GM12878 (cell line): ENCODE data around the gene MRPL42. TPM values are rescaled to one million over a fixed set of nuclear protein-coding genes. Genes with fewer than 3 reads are reported as not detected.

Experiments used
- ATAC-seq: fragments of 200-7000 bp; cut with Tn5 transposase; 3 replicates; pipeline ENCODE4 v1.9.1; 2020; ENCODE audit warnings: mild to moderate bottlenecking, moderate library complexity
- BruUV-seq: library from RNA; stranded (reverse); fragments of 400-500 nt; replicated peaks from 2 replicates; lab custom pipeline; 2021; lab: Mats Ljungman, UMichigan
- CTCF ChIA-PET: fragments of 300-600 bp; sonication (Branson Sonifier 250); formaldehyde crosslinking; extraction: SDS; loops from one replicate; lab custom pipeline; 2021; ENCODE audit warnings: inconsistent platforms; lab: Yijun Ruan, JAX
- POLR2A ChIA-PET: fragments of 350-600 bp; formaldehyde crosslinking; extraction: SDS; loops from one replicate; lab custom pipeline; 2021; ENCODE audit warnings: inconsistent platforms; lab: Charles Lee
- RAD21 ChIA-PET: fragments of 300-600 bp; sonication (Branson Sonifier 250); formaldehyde crosslinking; loops from one replicate; lab custom pipeline; 2023; ENCODE audit warnings: antibody characterized with exemption; ENCODE audit not compliant: unreplicated experiment; lab: Charles Lee
- SMC1A ChIA-PET: fragments of 300-600 bp; sonication (Branson Sonifier 250); formaldehyde crosslinking; loops from one replicate; lab custom pipeline; 2023; ENCODE audit not compliant: unreplicated experiment, uncharacterized antibody; lab: Charles Lee
- DNase-seq: peaks from one replicate; pipeline ENCODE4 v3.0.0-alpha.2; 2011; ENCODE audit warnings: low read depth, low spot score
- FAIRE-seq: peaks from 3 replicates; lab custom pipeline; 2011; peaks lifted over from hg19 to GRCh38; lab: Jason Lieb, UNC
- H2AFZ ChIP-seq: 2 replicates; pipeline ENCODE4 v1.6.0; 2011; ENCODE audit warnings: low read depth, low read length, control low read depth; ENCODE audit not compliant: control insufficient read depth
- H3K27ac ChIP-seq: 2 replicates; pipeline ENCODE4 v1.5.1; 2011; ENCODE audit warnings: control low read depth; ENCODE audit not compliant: control insufficient read depth, insufficient read depth
- H3K27me3 ChIP-seq, 2 experiments: replicated peaks in 1 of 2; 2 replicates each; pipeline versions ENCODE4 v1.6.0 to v1.6.1; 2011; ENCODE audit warnings: low read length in 1 of 2; ENCODE audit not compliant: control insufficient read depth in 2 of 2, insufficient read depth in 2 of 2
- H3K36me3 ChIP-seq, 2 experiments: 2 replicates each; pipeline ENCODE4 v1.5.1; 2011; ENCODE audit warnings: low read length in 1 of 2; ENCODE audit not compliant: control insufficient read depth in 2 of 2, insufficient read depth in 2 of 2
- H3K4me1 ChIP-seq: 2 replicates; pipeline ENCODE4 v1.6.1; 2011; ENCODE audit warnings: mild to moderate bottlenecking, low read length, moderate library complexity, mixed read lengths; ENCODE audit not compliant: control insufficient read depth, insufficient read depth
- H3K4me2 ChIP-seq: 2 replicates; pipeline ENCODE4 v1.6.0; 2011; ENCODE audit warnings: control low read depth; ENCODE audit not compliant: control insufficient read depth, insufficient read depth
- H3K4me3 ChIP-seq: fragments of 200-600 bp; sonication (generic); 2 replicates; pipeline ENCODE4 v1.5.1; 2016
- H3K79me2 ChIP-seq: 2 replicates; pipeline ENCODE4 v1.6.0; 2011; ENCODE audit warnings: low read length; ENCODE audit not compliant: control insufficient read depth, insufficient read depth
- H3K9ac ChIP-seq: 2 replicates; pipeline ENCODE4 v1.8.0; 2011; ENCODE audit warnings: low read length, control low read depth, mixed read lengths; ENCODE audit not compliant: control insufficient read depth, insufficient read depth
- H3K9me3 ChIP-seq: replicated peaks from 3 replicates; pipeline ENCODE4 v1.5.1; 2011; ENCODE audit warnings: mild to moderate bottlenecking, low read length; ENCODE audit not compliant: control insufficient read depth, insufficient read depth
- H4K20me1 ChIP-seq: 2 replicates; pipeline ENCODE4 v1.6.0; 2011; ENCODE audit not compliant: control insufficient read depth, insufficient read depth
- ASH2L ChIP-seq: fragments of 300-600, 200-600 bp; sonication (generic); IDR thresholded peaks from 2 replicates; pipeline ENCODE4 v1.6.1; 2017; ENCODE audit warnings: low read depth, mild to moderate bottlenecking, borderline replicate concordance
- BCL3 ChIP-seq: IDR thresholded peaks from 2 replicates; pipeline ENCODE4 v1.6.1; 2011; ENCODE audit warnings: borderline replicate concordance, low read depth, mild to moderate bottlenecking, moderate library complexity, low read length; ENCODE audit not compliant: insufficient read depth, poor library complexity, severe bottlenecking
- BHLHE40 ChIP-seq, 2 experiments: fragments of 450-650 bp in 1 of 2; IDR thresholded peaks; 2 replicates each; pipeline ENCODE4 v1.6.1; 2011 to 2017; ENCODE audit warnings: low read depth in 2 of 2, borderline replicate concordance in 1 of 2, improper control_type of control experiment in 1 of 2, low read length in 1 of 2, mild to moderate bottlenecking in 1 of 2
- CHD1 ChIP-seq: IDR thresholded peaks from 2 replicates; pipeline ENCODE4 v1.6.1; 2012; ENCODE audit warnings: low read depth, low read length, improper control_type of control experiment
- MYC ChIP-seq: IDR thresholded peaks from 2 replicates; pipeline ENCODE4 v1.6.1; 2011; ENCODE audit warnings: mild to moderate bottlenecking, low read length, moderate library complexity, inconsistent platforms; ENCODE audit not compliant: insufficient read depth, insufficient replicate concordance, insufficient read length, severe bottlenecking
- NBN ChIP-seq: fragments of 450-650 bp; IDR thresholded peaks from 2 replicates; pipeline ENCODE4 v1.6.1; 2016
- NR2F1 ChIP-seq: fragments of 450-650 bp; conservative IDR thresholded peaks from 2 replicates; pipeline ENCODE4 v1.6.1; 2017; ENCODE audit warnings: mild to moderate bottlenecking
- SMARCA5 ChIP-seq: fragments of 450-650 bp; IDR thresholded peaks from 2 replicates; pipeline ENCODE4 v1.6.1; 2017; ENCODE audit warnings: mild to moderate bottlenecking
- WGBS: methylation state at CpG from one replicate; pipeline ENCODE4 v1.1.6; 2016; ENCODE audit warnings: low lambda C conversion rate; ENCODE audit not compliant: insufficient replicate concordance, insufficient coverage; ENCODE audit errors: missing lambda C conversion rate; 5-methylcytosine and 5-hydroxymethylcytosine counted together
- in situ Hi-C: fragments of 300-500 bp; cut with MboI; formaldehyde crosslinking; loops from 9 replicates; pipeline ENCODE4 v1.14.3; 2018; ENCODE audit warnings: mixed read lengths
- intact Hi-C: fragments of 100-400 bp; cut with micrococcal nuclease; formaldehyde crosslinking; loops from one replicate; pipeline ENCODE4 v1.14.2; 2022; ENCODE audit not compliant: unreplicated experiment
- polyA plus RNA-seq, 11 experiments: library from polyadenylated mRNA; depleted of rRNA in 4 of 11; unstranded in 6 of 11; stranded (reverse) in 5 of 11; fragments of >200 nt; fragmentation: Nextera tagmentation in 4 of 11; fragmentation: Illumina TruSeq in 1 of 11; extraction: Ambion mirVana in 4 of 11; extraction: Trizol in 1 of 11; gene quantifications; 1 replicate in 1 of 11; 2 replicates in 10 of 11; pipeline versions ENCODE4 v1.2.1 to v1.2.3, GENCODE V29; 2011 to 2016; ENCODE audit warnings: inconsistent platforms in 2 of 11, missing spikeins in 2 of 11, low read depth in 1 of 11
- total RNA-seq, 4 experiments: library from RNA; depleted of rRNA in 3 of 4; stranded (reverse); fragments of >200 nt in 3 of 4; fragmentation: Illumina TruSeq in 1 of 4; extraction: Trizol in 1 of 4; gene quantifications; 2 replicates each; pipeline versions ENCODE4 v1.2.1 to v1.2.3, GENCODE V29; 2013 to 2021
- TF ChIP-seq, protein P1 (sequence below): fragments of 450-650 bp; conservative IDR thresholded peaks from 2 replicates; pipeline ENCODE4 v1.6.1; 2017; ENCODE audit warnings: mild to moderate bottlenecking, moderate library complexity
- TF ChIP-seq, protein P2 (sequence below): IDR thresholded peaks from 2 replicates; pipeline ENCODE4 v1.6.1; 2011; ENCODE audit warnings: mild to moderate bottlenecking, low read depth, low read length, moderate library complexity; ENCODE audit not compliant: insufficient replicate concordance

MRPL42 gene
- total and polyA plus RNA-seq, 10 of the 15 experiments (the other 5 are each of a cell fraction or from before 2014, with no cell fraction given), result 65.1 to 427 (median 126) TPM

GRCh38 chr12:93440043-93440835 lies 27.1 kb upstream of the MRPL42 start (continued):
- TF ChIP-seq BCL3 (peak; percentile 45), NBN (no peak)
- TF ChIP-seq, all 136 proteins: peak for 5

DNA sequence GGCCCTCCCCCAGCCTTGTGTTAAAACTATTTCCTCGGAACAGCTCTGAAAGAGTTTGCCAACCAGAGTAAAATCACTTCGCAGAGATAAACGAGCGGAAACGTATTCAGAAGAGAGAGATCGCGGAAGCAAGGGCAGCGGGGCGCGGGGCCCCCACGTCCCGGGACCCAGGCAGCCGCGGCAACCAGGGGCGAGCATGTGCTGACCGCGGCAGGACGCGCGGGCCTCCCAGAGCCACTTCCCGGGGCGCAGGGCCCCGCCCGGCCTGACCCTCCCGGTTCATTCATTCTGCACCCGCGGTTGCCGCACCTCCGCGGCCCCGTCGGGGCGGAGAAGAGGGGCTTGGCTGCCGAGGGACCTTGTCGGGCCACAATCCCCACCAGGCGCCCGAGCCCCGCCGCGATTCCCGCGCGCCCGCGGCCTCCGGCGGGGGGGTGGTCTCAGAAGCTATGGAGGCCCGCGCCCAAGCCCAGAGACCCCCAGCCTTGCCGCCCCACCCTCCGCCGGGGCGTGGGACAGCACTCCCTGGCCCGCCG lies 26.2 kb upstream of the MRPL42 start:
- WGBS, result under 1% methylated on average over 42 of the region's 55 CpGs
- H3K4me1 ChIP-seq, result peaks cover 9% of the 10 kb centered on the region
- in situ Hi-C loops, result no loop called here
- TF ChIP-seq CHD1 (no peak), BHLHE40 (IDR thresholded peaks at IDR 0.05; ENCODE audit: borderline replicate concordance in 1 of 2, low read depth in 2 of 2, low read length in 1 of 2) (peak in 1 of 2 experiments; percentile 21; a peak in 1 of 4 replicates), SMARCA5 (0 out of 2 replicates have a peak, but pooled peaks have one; percentile 23), NR2F1 (peak; percentile 22), MYC (no peak), ASH2L (0 out of 2 replicates have a peak, but pooled peaks have one; percentile 29)
- TF ChIP-seq, protein P1, sequence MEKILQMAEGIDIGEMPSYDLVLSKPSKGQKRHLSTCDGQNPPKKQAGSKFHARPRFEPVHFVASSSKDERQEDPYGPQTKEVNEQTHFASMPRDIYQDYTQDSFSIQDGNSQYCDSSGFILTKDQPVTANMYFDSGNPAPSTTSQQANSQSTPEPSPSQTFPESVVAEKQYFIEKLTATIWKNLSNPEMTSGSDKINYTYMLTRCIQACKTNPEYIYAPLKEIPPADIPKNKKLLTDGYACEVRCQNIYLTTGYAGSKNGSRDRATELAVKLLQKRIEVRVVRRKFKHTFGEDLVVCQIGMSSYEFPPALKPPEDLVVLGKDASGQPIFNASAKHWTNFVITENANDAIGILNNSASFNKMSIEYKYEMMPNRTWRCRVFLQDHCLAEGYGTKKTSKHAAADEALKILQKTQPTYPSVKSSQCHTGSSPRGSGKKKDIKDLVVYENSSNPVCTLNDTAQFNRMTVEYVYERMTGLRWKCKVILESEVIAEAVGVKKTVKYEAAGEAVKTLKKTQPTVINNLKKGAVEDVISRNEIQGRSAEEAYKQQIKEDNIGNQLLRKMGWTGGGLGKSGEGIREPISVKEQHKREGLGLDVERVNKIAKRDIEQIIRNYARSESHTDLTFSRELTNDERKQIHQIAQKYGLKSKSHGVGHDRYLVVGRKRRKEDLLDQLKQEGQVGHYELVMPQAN, result 0 out of 2 replicates have a peak, but pooled peaks have one; percentile 23
- TF ChIP-seq, protein P2, sequence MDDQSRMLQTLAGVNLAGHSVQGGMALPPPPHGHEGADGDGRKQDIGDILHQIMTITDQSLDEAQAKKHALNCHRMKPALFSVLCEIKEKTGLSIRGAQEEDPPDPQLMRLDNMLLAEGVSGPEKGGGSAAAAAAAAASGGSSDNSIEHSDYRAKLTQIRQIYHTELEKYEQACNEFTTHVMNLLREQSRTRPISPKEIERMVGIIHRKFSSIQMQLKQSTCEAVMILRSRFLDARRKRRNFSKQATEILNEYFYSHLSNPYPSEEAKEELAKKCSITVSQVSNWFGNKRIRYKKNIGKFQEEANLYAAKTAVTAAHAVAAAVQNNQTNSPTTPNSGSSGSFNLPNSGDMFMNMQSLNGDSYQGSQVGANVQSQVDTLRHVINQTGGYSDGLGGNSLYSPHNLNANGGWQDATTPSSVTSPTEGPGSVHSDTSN, result peak; percentile 12

More for the DNA sequence above, 26.2 kb upstream of the MRPL42 start:
- ATAC-seq, result peak; percentile 18
- RAD21 ChIA-PET, result interaction anchor here (0.9 kb wide), 1 partner anchor 661 kb away, joined by 3 read pairs; no protein-coding TSS in a partner anchor
- Histone ChIP-seq H4K20me1 (no peaks in the 10 kb centered on the region), H3K9me3 (no peaks in the 10 kb centered on the region), H3K36me3 (no peaks in the 10 kb centered on the region), H3K79me2 (peaks cover 62% of the 10 kb centered on the region), H3K27ac (peak overlapping the region; percentile 73), H3K9ac (peak overlapping the region; percentile 84), H2AFZ (no peak overlapping the region), H3K4me3 (peak overlapping the region; percentile 83), H3K4me2 (peak overlapping the region; percentile 86; the same call in 1 of the 2 replicates), H3K27me3 (no peaks in the 10 kb centered on the region)
- SMC1A ChIA-PET, result interaction anchor here (7.1 kb wide), 1 partner anchor 17 kb away, joined by 76 read pairs; no protein-coding TSS in a partner anchor
- CTCF ChIA-PET, result interaction anchor here (4.6 kb wide), 1 partner anchor 21 kb away, joined by 17 read pairs; no protein-coding TSS in a partner anchor
- FAIRE-seq, result no peak
- no peak for DNase-seq
- BruUV-seq, result no TSS peak
- intact Hi-C loops, result loop anchor here (1.0 kb wide), 1 partner anchor 26 kb away; the partner anchor contains the start of gene MRPL42
- POLR2A ChIA-PET, result interaction anchor here (1.2 kb wide), 1 partner anchor 59 kb away, joined by 3 read pairs; no protein-coding TSS in a partner anchor
